Lung microvascular endothelial cell (primary cell): Measurements from ENCODE around the gene CCDC93. TPM values are rescaled to one million over a fixed set of nuclear protein-coding genes. Genes with fewer than 3 reads are reported as not detected.
"Not testable (repeated sequence)": the region's sequence is repeated elsewhere in the genome, so short reads cannot be mapped to it uniquely, and the experiment has no call there.

Source experiments
- DNase-seq, 2 donors: peaks; one replicate each; pipeline versions ENCODE4 v3.0.0 to v3.0.0-alpha.2; 2010; ENCODE audit warnings: low read depth in 2 of 2
- total RNA-seq: library from RNA; depleted of rRNA; stranded (reverse); fragments of >200 nt; gene quantifications from 2 replicates; pipeline ENCODE4 v1.2.1, GENCODE V29; 2014

CCDC93 gene
- total RNA-seq, 1 donor from 2014 or later: 19.0 TPM

- no peak for DNase-seq
Observed at GRCh38 chr2:118045286-118045685, 31.4 kb upstream of the CCDC93 start.

GRCh38 chr2:118044854-118045253, 31.0 kb upstream of the CCDC93 start:
- DNase-seq: no peak

DNA sequence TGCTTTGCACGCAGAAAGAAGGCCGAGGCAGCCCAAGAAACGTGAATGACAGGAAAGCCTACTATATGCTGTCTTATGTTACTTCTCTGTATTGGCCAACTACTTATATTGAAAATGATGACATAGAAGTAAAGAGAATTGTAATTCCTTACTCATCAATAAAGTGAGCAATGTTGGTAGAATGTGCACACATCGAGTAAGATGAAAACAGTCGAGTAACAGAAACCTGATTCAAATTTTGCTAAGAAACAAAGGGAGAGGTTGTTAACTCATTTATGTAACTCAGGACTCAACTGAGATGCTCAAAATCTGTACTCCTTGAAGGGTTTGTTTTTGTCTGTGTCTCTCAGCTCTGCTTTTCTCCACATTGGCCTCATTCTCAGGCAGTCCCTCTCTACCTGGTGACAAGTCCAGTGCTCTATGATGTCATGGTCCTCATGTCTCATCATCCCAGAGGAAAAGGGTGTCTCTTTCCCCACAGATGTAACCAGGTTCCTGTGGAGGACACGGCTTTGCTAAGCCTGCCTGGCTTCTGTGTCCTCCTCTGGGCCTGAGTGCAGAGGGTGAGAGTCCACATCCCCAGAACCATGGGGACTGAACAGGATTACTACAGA, 30.3 kb upstream of the CCDC93 start:
- no peak for DNase-seq

DNA sequence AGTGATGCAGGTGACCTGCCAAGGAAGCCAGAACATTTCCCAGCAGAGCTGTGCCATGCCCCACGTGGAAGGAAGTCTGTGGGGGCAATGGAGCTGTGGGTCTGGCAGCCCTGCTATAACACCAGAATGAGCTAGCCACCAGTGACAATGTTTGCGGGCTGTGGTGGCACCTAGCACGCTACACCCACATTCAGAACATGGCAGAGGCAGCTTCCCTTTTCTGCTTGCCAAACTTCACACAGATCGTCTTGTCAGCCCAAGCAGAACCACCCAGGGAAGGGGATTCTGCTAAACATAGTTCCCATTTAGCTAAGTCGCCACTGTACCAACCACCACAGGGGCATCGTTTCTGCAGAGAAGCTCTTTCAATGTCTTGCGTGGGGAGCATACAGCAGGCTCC, 27.0 kb upstream of the CCDC93 start:
- DNase-seq: no peak

DNA sequence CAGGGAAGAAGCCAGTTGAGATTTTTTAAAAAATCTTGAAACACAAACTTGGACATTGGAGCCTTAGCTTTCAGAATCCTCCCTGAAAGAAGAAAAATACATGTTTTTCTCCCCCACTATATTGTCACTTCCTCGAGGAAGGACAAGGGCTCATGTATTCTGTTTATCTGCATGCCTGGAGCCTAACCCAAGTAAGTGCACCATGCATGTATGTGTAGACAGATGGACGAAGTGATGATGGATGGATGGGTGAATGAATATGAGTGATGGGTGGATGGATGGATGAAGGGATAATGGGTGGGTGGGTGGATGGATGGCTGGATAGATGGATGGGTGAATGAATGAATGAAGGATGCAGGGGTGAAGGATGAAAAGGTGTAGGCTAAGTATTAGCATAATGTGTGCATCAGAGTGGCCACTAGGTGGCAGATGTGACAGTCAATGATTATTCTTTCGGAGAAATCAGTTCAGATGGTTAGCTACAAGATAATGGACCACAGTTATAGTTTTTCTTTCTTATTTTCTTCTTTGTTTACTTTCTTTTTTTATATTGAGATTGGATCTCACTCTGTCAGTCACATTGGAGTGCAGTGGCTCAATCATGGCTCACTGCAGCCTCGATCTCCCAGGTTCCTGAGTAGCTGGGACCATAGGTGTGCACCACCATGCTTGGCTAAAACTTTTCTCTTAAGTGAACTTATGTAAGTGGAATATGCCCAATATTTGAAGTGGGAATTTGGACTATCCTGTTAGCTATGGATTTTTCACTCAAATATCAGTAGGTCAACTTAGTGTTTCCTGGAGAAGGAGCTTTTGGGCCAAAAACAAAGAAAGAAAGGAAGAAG, 18.5 kb upstream of the CCDC93 start:
- DNase-seq: peak; percentile 42 to 55

- DNase-seq: no peak
Observed at GRCh38 chr2:118031566-118031965, 17.7 kb upstream of the CCDC93 start.

DNA sequence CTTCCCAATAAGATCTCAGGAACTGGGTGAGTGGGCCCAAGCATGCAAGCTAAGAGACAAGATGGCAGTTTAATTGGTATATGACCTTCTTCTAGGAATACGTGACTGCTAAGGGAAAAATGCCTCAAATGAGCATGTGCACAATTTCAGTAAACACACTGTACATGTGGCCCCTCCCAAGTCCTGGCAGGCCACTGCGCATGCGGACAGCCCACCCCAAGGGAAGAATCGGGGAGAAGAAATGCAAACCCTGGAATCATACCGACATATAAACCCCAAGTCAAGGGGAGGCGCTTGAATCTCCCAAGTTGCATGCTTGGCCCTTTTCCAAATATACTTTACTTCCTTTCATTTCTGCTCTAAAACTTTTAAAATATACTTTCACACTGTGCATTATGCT, 15.2 kb upstream of the CCDC93 start:
- no peak for DNase-seq

- no peak for DNase-seq
Observed at GRCh38 chr2:118021356-118021755, 7.5 kb upstream of the CCDC93 start.

DNA sequence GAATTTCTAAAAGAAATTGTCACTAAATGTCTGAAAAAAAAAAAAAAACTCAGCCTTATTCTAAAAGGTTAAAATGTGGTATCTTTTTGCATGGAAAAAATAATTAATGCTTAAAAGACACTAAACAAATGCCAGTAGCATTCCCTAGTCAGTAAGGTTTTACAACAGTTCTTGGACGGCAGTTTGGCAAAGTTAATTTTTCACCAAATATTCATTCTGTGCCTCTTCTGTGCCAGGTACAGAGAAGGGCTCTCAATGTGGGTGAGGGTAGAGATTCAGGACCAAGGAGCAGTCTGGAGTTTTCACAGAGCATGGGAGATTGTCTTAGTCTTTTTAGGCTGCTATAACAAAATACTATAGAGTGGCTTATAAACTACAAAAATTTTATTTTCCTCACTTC, 6.0 kb upstream of the CCDC93 start:
- DNase-seq: no peak

DNA sequence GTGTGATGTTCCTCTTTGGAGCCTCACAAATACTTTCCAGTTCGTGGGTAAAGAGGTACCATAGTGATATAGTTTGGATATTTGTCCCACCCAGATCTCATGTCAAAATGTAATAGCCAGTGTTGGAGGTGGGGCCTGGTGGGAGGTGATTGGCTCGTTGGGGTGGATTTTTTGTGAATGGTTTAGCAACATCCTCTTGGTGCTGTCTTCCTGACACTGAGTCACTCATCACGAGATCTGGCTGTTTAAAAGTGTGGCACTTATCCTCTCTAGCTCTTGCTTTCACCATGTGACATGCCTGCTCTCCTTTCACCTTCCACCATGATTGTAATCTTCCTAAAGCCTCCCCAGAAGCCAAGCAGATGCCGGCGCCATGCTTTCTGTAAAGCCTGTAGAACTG, 3.0 kb upstream of the CCDC93 start:
- DNase-seq: peak in 1 of 2 donors; percentile 15

DNA sequence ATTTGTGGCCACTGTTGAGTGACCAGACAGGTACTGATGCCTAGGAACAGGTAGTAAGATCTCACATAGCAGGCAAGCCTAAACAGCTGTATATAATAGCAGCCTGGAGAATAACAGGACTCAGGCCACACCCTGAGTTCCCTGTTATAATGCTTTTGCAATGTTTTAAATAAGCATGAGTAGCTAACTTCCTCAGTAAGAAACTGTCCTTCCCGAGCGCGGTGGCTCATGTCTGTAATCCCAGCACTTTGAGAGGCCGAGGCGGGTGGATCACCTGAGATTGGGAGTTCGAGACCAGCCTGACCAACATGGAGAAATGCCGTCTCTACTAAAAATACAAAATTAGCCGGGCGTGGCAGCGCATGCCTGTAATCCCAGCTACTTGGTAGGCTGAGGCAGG, 1.9 kb upstream of the CCDC93 start:
- DNase-seq: not testable (repeated sequence)

DNA sequence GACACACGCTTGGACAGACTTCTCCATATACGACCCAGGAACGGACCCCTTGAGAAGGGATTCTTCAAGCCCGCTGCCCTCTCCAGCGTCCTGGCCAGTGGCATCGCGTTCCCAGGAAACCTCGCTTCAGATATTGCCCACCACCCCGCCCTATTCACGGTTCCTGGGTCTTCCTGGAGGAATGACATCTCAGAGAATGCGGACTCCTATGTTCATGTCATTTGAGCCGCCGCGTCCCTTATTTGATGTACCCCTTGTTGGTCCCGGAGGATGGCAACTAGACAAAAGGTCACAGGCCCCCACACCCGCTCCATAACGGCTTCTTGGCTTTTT, 588 bp upstream of the CCDC93 start:
- DNase-seq: no peak

DNA sequence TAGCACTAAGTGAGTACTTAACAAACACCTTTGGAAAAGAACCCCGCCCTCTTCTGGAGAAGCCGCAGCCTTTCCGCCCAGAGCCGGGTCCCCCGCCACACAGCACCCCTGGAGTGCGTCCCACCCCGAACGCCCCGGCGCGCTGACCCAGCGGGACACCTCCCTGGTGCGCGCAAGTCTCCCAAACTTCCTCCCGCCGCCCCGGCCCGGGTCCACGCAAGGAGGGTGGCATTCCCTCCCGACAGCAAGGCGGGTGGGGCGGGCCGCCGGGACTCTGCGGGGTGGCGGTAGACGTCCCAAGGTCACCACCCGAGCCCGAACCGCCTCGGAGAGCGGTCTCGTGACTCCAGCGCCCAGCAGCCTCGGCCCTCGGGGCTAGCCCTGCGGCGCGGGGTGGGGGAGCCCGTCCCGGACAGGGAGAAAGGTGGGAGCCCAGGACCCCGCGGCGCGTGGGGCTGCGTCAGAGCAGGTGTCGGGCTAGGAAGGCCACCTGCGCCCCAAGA, 598 bp downstream of the CCDC93 start:
- peak; percentile 17 to 20 for DNase-seq

GRCh38 chr2:118012778-118013177, 1.1 kb downstream of the CCDC93 start:
- DNase-seq: peak in 1 of 2 donors; percentile 1

- DNase-seq: no peak
Observed at GRCh38 chr2:118010473-118010872, 3.4 kb downstream of the CCDC93 start.

DNA sequence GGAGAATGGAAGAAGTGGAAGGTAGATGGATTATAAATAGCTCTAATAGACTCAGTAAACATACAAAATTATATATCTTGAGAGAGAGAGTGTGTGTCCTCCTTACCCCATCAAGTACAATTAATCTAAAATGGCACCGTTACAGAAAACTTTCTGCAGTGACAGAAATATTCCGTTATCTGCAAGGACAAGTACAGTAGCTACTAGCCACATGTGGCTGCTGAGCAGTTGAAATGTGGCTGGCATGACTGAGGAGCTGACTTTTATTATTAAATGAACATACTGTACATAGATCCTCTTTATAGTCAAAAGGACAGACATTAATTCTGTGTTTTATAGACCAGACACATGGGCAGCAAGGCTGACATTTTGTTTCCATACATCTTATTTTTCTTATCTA, 7.0 kb downstream of the CCDC93 start:
- no peak for DNase-seq

- no peak for DNase-seq
Observed at GRCh38 chr2:118006326-118006725, 7.5 kb downstream of the CCDC93 start.

DNA sequence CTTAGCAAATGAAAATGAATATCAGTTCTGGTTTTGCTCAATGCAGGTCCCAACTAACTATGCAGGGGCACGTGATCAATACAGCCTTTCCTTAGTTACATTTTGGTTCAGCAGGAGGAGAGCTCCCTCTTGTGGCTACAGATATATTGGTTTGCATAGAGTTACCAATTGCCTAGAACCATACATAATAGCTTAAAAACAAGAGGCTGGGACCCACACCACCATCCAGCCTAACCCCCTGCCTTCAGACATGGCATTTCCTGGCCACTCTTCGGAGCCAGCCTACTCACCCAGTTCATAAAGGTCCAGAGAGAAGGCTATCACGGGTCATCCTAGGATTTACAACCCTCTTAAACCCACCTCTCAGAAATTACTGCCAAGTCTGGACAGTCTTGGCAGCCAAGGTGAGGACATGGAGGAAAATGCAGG, 10.5 kb downstream of the CCDC93 start:
- DNase-seq: peak; percentile 87 to 88

DNA sequence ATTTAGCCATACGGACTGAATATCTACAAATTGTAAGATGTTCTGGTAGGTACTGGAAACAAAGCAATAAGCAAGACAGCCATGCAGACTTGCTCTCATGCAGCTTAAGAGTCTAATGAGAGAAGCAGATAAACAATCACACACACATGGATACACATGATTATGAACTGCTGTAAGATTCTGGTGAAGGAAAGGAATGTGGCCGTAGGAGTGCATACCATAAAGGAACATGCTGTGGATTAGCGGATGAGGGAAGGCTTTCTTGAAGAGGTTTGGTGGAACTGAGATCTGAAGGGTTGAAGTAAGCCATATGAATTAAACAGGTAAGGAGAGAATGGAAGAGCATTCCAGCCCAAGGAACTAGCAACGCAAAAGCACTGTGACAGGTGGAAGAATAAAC, 13.8 kb downstream of the CCDC93 start:
- no peak for DNase-seq

- DNase-seq: no peak
Observed at GRCh38 chr2:117997872-117998454, 15.9 kb downstream of the CCDC93 start.

DNA sequence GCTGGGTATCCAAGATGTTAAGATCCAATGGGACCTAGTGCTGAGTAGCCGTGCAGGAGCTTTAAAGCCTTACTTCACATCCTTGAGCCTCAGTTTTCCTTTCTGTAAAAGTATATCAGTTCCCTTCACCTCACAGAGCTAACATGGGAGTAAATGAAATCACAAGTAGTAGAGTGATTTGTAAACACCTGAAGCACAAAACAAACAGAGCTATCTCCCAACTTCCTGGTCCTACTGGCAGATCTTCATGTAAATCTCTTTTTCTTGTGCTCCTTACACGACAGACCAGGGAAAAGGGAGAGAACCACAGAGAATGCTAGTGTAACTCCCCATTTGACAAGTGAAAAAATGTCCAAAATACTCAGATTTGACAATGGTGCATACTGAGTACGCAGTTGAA, 17.3 kb downstream of the CCDC93 start:
- DNase-seq: no peak

GRCh38 chr2:117994729-117995128, 19.1 kb downstream of the CCDC93 start:
- no peak for DNase-seq
